Panc1 (cell line): Measurements from ENCODE around the gene SLC10A2. TPM values are rescaled to one million over a fixed set of nuclear protein-coding genes. Genes with fewer than 3 reads are reported as not detected.

Experiments used
- ATAC-seq: fragments of 200-7000 bp; cut with Tn5 transposase; 2 replicates; pipeline ENCODE4 v1.9.1; 2020; ENCODE audit warnings: mild to moderate bottlenecking, moderate library complexity
- Bru-seq: library from RNA; stranded (reverse); fragments of 400-500 nt; gene quantifications from one replicate; lab custom pipeline; 2021; lab: Mats Ljungman, UMichigan
- BruChase-seq, 2 experiments: library from RNA; stranded (reverse); fragments of 400-500 nt; gene quantifications; one replicate each; lab custom pipeline; 2021; lab: Mats Ljungman, UMichigan
- BruUV-seq: library from RNA; stranded (reverse); fragments of 400-500 nt; replicated peaks from 2 replicates; lab custom pipeline; 2021; lab: Mats Ljungman, UMichigan
- CTCF ChIA-PET: fragments of 300-600 bp; sonication (Branson Sonifier 250); formaldehyde crosslinking; loops from one replicate; lab custom pipeline; 2022; ENCODE audit warnings: antibody characterized with exemption; lab: Charles Lee
- POLR2A ChIA-PET: fragments of 300-600 bp; sonication (Branson Sonifier 250); formaldehyde crosslinking; loops from one replicate; lab custom pipeline; 2022; ENCODE audit warnings: antibody characterized with exemption; lab: Charles Lee
- DNase-seq: peaks from one replicate; pipeline ENCODE4 v3.0.0-alpha.2; 2010; ENCODE audit warnings: low read depth, low spot score
- H3K27ac ChIP-seq: 2 replicates; pipeline ENCODE4 v1.5.1; 2011; ENCODE audit warnings: mild to moderate bottlenecking, low read length, inconsistent platforms
- H3K27me3 ChIP-seq: fragments of 200-500 bp; sonication (Bioruptor generic); 2 replicates; pipeline ENCODE4 v1.6.0; 2014; ENCODE audit warnings: low read length, inconsistent platforms; ENCODE audit not compliant: control insufficient read depth, insufficient read depth
- H3K36me3 ChIP-seq: fragments of 200-500 bp; sonication (Bioruptor generic); 2 replicates; pipeline ENCODE4 v1.5.1; 2014; ENCODE audit warnings: inconsistent platforms, mild to moderate bottlenecking, low read length, moderate library complexity; ENCODE audit not compliant: control insufficient read depth, insufficient read depth
- H3K4me1 ChIP-seq: 2 replicates; pipeline ENCODE4 v1.5.1; 2011; ENCODE audit warnings: inconsistent platforms, mild to moderate bottlenecking, low read length, moderate library complexity; ENCODE audit not compliant: control insufficient read depth, insufficient read depth
- H3K4me3 ChIP-seq, 2 experiments: 2 replicates each; pipeline ENCODE4 v1.5.1; 2011 to 2012; ENCODE audit warnings: low read depth in 2 of 2, low read length in 2 of 2, mild to moderate bottlenecking in 2 of 2, inconsistent platforms in 1 of 2, moderate library complexity in 1 of 2
- H3K9me3 ChIP-seq: fragments of 200-500 bp; sonication (Bioruptor generic); 2 replicates; pipeline ENCODE4 v1.5.1; 2014; ENCODE audit warnings: low read depth, mild to moderate bottlenecking, inconsistent platforms, low read length, moderate library complexity; ENCODE audit not compliant: control insufficient read depth, insufficient read depth
- POLR2AphosphoS5 ChIP-seq: IDR thresholded peaks from 2 replicates; pipeline ENCODE4 v1.6.1; 2012; ENCODE audit warnings: mild to moderate bottlenecking, low read depth, low read length, moderate library complexity
- SIN3A ChIP-seq: IDR thresholded peaks from 2 replicates; pipeline ENCODE4 v1.6.1; 2012; ENCODE audit warnings: low read depth, mild to moderate bottlenecking, low read length, moderate library complexity, borderline replicate concordance; ENCODE audit not compliant: insufficient read depth
- TCF7L2 ChIP-seq: IDR thresholded peaks from 2 replicates; pipeline ENCODE4 v1.6.1; 2011; ENCODE audit warnings: mild to moderate bottlenecking, low read depth, low read length, inconsistent platforms
- in situ Hi-C: cut with HindIII; loops from 2 replicates; pipeline ENCODE4 v1.10.0; 2016; ENCODE audit warnings: low sequenced_read_pairs, low pct_unique_long_range_greater_than_20kb
- intact Hi-C: fragments of 100-400 bp; cut with micrococcal nuclease; formaldehyde crosslinking; loops from one replicate; pipeline ENCODE4 v1.10.0; 2022; ENCODE audit not compliant: unreplicated experiment
- long read RNA-seq: library from polyadenylated mRNA; unstranded; transcript quantifications from one replicate; pipeline ENCODE4 v2.0.0, GENCODE V29; 2021; ENCODE audit not compliant: unreplicated experiment
- polyA plus RNA-seq: library from polyadenylated mRNA; unstranded; fragments of >200 nt; gene quantifications from one replicate; pipeline ENCODE4 v1.2.1, GENCODE V29; 2012; ENCODE audit warnings: missing spikeins; ENCODE audit not compliant: insufficient read length
- total RNA-seq: library from RNA; stranded (reverse); gene quantifications from one replicate; pipeline ENCODE4 v1.2.1, GENCODE V29; 2021; ENCODE audit not compliant: unreplicated experiment
- TF ChIP-seq, protein P1 (sequence below), 2 experiments: IDR thresholded peaks; 2 replicates each; pipeline ENCODE4 v1.6.1; 2011 to 2012; ENCODE audit warnings: low read depth in 2 of 2, control low read depth in 1 of 2, low read length in 1 of 2, mild to moderate bottlenecking in 1 of 2, moderate library complexity in 1 of 2; ENCODE audit not compliant: insufficient read depth in 1 of 2
- TF ChIP-seq, protein P2 (sequence below): fragments of 450-650 bp; IDR thresholded peaks from 2 replicates; pipeline ENCODE4 v1.5.1; 2017; ENCODE audit warnings: mild to moderate bottlenecking

SLC10A2 gene, protein sequence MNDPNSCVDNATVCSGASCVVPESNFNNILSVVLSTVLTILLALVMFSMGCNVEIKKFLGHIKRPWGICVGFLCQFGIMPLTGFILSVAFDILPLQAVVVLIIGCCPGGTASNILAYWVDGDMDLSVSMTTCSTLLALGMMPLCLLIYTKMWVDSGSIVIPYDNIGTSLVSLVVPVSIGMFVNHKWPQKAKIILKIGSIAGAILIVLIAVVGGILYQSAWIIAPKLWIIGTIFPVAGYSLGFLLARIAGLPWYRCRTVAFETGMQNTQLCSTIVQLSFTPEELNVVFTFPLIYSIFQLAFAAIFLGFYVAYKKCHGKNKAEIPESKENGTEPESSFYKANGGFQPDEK
- total RNA-seq = not detected
- not detected for polyA plus RNA-seq
- Bru-seq, nascent RNA = not detected
- BruChase-seq, experiment 1, labeled RNA remaining after a 2-hour chase = not detected
- BruChase-seq, experiment 2, labeled RNA remaining after a 6-hour chase = not detected
- long read RNA-seq = 0 reads

DNA sequence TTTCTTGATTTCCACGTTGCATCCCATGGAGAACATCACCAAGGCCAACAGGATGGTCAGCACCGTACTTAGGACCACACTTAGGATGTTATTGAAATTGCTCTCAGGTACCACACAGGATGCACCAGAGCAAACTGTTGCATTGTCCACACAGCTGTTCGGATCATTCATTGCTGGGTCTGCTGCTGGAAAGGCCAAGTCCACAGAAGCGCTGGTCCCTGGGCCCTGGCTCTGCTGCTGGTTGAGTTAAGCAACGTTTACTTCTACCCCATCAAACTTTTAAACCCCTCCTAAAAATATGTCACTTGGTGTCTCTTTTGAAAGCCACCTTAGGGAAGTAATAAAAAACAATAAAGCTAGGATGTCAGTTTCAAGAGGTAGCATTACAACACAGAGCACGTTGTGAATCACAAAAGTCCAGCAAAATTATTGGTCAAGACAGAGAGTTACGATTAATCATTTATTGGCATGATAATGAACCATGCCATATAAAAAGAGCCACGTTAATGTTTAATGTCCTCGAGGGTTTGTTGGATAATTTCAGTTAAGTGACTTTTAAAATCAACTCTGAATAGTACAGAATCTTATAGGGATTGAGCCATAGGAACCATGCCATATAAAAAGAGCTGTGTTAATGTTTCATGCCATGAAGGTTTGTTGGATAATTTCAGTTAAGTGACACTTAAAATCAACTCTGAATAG lies at the start of gene SLC10A2:
TSS of gene SLC10A2 (minus strand) at position 339 of the 702 bp plus-strand sequence. CDS start at position 171, 168 bp downstream.
- Histone ChIP-seq H3K4me3 (no peak within 1 kb of the TSS), H3K27ac (no peak within 1 kb of the TSS), H3K36me3 (no peaks in the 10 kb centered on the region), H3K27me3 (no peaks in the 10 kb centered on the region), H3K9me3 (no peaks in the 10 kb centered on the region), H3K4me1 (no peaks in the 10 kb centered on the region)
- intact Hi-C loops (no loop called here), in situ Hi-C loops (no loop called here)
- ChIA-PET POLR2A (no interaction called here), CTCF (no interaction called here)
- TF ChIP-seq TCF7L2 (no peak), POLR2AphosphoS5 (no peak), SIN3A (no peak)
- TF ChIP-seq, protein P1, sequence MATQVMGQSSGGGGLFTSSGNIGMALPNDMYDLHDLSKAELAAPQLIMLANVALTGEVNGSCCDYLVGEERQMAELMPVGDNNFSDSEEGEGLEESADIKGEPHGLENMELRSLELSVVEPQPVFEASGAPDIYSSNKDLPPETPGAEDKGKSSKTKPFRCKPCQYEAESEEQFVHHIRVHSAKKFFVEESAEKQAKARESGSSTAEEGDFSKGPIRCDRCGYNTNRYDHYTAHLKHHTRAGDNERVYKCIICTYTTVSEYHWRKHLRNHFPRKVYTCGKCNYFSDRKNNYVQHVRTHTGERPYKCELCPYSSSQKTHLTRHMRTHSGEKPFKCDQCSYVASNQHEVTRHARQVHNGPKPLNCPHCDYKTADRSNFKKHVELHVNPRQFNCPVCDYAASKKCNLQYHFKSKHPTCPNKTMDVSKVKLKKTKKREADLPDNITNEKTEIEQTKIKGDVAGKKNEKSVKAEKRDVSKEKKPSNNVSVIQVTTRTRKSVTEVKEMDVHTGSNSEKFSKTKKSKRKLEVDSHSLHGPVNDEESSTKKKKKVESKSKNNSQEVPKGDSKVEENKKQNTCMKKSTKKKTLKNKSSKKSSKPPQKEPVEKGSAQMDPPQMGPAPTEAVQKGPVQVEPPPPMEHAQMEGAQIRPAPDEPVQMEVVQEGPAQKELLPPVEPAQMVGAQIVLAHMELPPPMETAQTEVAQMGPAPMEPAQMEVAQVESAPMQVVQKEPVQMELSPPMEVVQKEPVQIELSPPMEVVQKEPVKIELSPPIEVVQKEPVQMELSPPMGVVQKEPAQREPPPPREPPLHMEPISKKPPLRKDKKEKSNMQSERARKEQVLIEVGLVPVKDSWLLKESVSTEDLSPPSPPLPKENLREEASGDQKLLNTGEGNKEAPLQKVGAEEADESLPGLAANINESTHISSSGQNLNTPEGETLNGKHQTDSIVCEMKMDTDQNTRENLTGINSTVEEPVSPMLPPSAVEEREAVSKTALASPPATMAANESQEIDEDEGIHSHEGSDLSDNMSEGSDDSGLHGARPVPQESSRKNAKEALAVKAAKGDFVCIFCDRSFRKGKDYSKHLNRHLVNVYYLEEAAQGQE (IDR thresholded peaks at IDR 0.05; ENCODE audit: insufficient read depth in 1 of 2, low read depth in 2 of 2, low read length in 1 of 2) = no peak
- TF ChIP-seq, protein P2, sequence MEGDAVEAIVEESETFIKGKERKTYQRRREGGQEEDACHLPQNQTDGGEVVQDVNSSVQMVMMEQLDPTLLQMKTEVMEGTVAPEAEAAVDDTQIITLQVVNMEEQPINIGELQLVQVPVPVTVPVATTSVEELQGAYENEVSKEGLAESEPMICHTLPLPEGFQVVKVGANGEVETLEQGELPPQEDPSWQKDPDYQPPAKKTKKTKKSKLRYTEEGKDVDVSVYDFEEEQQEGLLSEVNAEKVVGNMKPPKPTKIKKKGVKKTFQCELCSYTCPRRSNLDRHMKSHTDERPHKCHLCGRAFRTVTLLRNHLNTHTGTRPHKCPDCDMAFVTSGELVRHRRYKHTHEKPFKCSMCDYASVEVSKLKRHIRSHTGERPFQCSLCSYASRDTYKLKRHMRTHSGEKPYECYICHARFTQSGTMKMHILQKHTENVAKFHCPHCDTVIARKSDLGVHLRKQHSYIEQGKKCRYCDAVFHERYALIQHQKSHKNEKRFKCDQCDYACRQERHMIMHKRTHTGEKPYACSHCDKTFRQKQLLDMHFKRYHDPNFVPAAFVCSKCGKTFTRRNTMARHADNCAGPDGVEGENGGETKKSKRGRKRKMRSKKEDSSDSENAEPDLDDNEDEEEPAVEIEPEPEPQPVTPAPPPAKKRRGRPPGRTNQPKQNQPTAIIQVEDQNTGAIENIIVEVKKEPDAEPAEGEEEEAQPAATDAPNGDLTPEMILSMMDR = no peak
- ATAC-seq = no peak
- no peak for DNase-seq
- BruUV-seq = no TSS peak

DNA sequence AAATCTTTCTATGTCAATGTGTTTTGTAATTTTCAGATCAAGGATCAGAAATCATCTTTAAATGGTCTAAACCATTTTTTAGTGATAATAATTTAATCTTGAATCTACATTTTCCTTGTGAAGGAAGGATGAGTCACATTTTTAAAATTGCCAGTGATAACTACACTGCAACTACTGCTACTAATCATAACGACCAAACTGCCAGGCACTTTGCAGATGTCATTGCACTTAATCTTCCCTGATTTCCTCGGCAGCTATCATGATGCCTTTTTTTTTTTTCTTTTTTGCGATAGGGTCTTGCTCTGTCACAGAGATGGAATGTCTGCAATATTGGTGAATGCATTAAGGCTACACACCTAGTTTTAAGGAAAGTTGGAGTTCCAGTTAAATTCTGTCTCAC lies 41.4 kb upstream of the SLC10A2 start:
- in situ Hi-C loops (no loop called here), intact Hi-C loops (no loop called here)
- CTCF ChIA-PET = no interaction called here
- Histone ChIP-seq H3K4me3 (no peak overlapping the region), H3K4me1 (no peaks in the 10 kb centered on the region), H3K27ac (no peak overlapping the region), H3K36me3 (no peaks in the 10 kb centered on the region), H3K27me3 (no peaks in the 10 kb centered on the region), H3K9me3 (no peaks in the 10 kb centered on the region)
- DNase-seq (no peak), ATAC-seq (no peak)
- POLR2A ChIA-PET = no interaction called here
- BruUV-seq = no TSS peak
- TF ChIP-seq TCF7L2 (no peak), SIN3A (no peak), POLR2AphosphoS5 (no peak)
- TF ChIP-seq, protein P1 (IDR thresholded peaks at IDR 0.05; ENCODE audit: insufficient read depth in 1 of 2, low read depth in 2 of 2, low read length in 1 of 2) = no peak
- TF ChIP-seq, protein P2 = no peak
